Neural progenitor cell (in vitro differentiated cells): ENCODE data around the gene C1QL4. TPM values are rescaled to one million over a fixed set of nuclear protein-coding genes. Genes with fewer than 3 reads are reported as not detected.

ENCODE experiments used
- DNase-seq: peaks from one replicate; pipeline ENCODE4 v3.0.0-alpha.2; 2016; ENCODE audit warnings: low spot score
- H2AFZ ChIP-seq: fragments of 200-600 bp; sonication (generic); replicated peaks from 2 replicates; pipeline ENCODE4 v1.6.1; 2016; ENCODE audit warnings: antibody characterized with exemption
- H3F3A ChIP-seq: fragments of 200-600 bp; sonication (generic); 2 replicates; pipeline ENCODE4 v1.6.1; 2016; ENCODE audit warnings: antibody characterized with exemption, low read depth
- H3K27ac ChIP-seq: fragments of 200-600 bp; sonication (generic); 2 replicates; pipeline ENCODE4 v1.5.1; 2016; ENCODE audit warnings: mild to moderate bottlenecking
- H3K27me3 ChIP-seq: fragments of 200-600 bp; sonication (generic); 2 replicates; pipeline ENCODE4 v1.6.1; 2016; ENCODE audit warnings: mild to moderate bottlenecking, moderate library complexity
- H3K36me3 ChIP-seq: fragments of 200-600 bp; sonication (generic); 2 replicates; pipeline ENCODE4 v1.5.1; 2016
- H3K4me1 ChIP-seq: fragments of 200-600 bp; sonication (generic); 2 replicates; pipeline ENCODE4 v1.6.1; 2016; ENCODE audit warnings: mixed run types
- H3K4me2 ChIP-seq: fragments of 200-600 bp; sonication (generic); 2 replicates; pipeline ENCODE4 v1.6.1; 2016
- H3K4me3 ChIP-seq: fragments of 200-600 bp; sonication (generic); 2 replicates; pipeline ENCODE4 v1.5.1; 2016
- H3K79me2 ChIP-seq: fragments of 200-600 bp; sonication (generic); 2 replicates; pipeline ENCODE4 v1.6.1; 2016; ENCODE audit warnings: low read depth
- H3K9ac ChIP-seq: fragments of 200-600 bp; sonication (generic); 2 replicates; pipeline ENCODE4 v1.6.1; 2016
- H3K9me3 ChIP-seq: fragments of 200-600 bp; sonication (generic); 2 replicates; pipeline ENCODE4 v1.5.1; 2016; ENCODE audit warnings: low read depth
- H4K20me1 ChIP-seq: fragments of 200-600 bp; sonication (generic); 2 replicates; pipeline ENCODE4 v1.6.1; 2016; ENCODE audit warnings: low read depth
- H3K27ac Mint-ChIP-seq: 3 replicates; pipeline ENCODE4 v1.8.0; 2021; ENCODE audit warnings: mixed read lengths
- H3K27me3 Mint-ChIP-seq: 2 replicates; pipeline ENCODE4 v1.8.0; 2022; ENCODE audit warnings: low read depth, mild to moderate bottlenecking, inconsistent platforms, moderate library complexity, mixed read lengths; ENCODE audit not compliant: insufficient read depth
- H3K36me3 Mint-ChIP-seq: 3 replicates; pipeline ENCODE4 v1.8.0; 2021; ENCODE audit warnings: mixed read lengths
- H3K4me1 Mint-ChIP-seq: 3 replicates; pipeline ENCODE4 v1.8.0; 2021; ENCODE audit warnings: mixed read lengths
- H3K4me3 Mint-ChIP-seq: 3 replicates; pipeline ENCODE4 v1.8.0; 2021; ENCODE audit warnings: mild to moderate bottlenecking, moderate library complexity, mixed read lengths
- H3K9me3 Mint-ChIP-seq: 3 replicates; pipeline ENCODE4 v1.8.0; 2020; ENCODE audit warnings: mixed read lengths
- EZH2 ChIP-seq: fragments of 200-600 bp; sonication (generic); IDR thresholded peaks from 2 replicates; pipeline ENCODE4 v1.6.1; 2017; ENCODE audit warnings: antibody characterized with exemption, mild to moderate bottlenecking, moderate library complexity
- EZH2phosphoT487 ChIP-seq: fragments of 200-600 bp; sonication (generic); IDR thresholded peaks from 2 replicates; pipeline ENCODE4 v1.6.1; 2017; ENCODE audit warnings: antibody characterized with exemption
- total RNA-seq: library from RNA; depleted of rRNA; stranded (reverse); fragments of >200 nt; gene quantifications from 2 replicates; pipeline ENCODE4 v1.2.3, GENCODE V29; 2015; ENCODE audit warnings: low replicate concordance
- TF ChIP-seq, protein P1 (sequence below): fragments of 200-600 bp; sonication (generic); IDR thresholded peaks from 2 replicates; pipeline ENCODE4 v1.5.1; 2017; ENCODE audit warnings: antibody characterized with exemption, mild to moderate bottlenecking

Gene C1QL4
- total RNA-seq, 1 donor from 2014 or later = 0.84 TPM

DNA sequence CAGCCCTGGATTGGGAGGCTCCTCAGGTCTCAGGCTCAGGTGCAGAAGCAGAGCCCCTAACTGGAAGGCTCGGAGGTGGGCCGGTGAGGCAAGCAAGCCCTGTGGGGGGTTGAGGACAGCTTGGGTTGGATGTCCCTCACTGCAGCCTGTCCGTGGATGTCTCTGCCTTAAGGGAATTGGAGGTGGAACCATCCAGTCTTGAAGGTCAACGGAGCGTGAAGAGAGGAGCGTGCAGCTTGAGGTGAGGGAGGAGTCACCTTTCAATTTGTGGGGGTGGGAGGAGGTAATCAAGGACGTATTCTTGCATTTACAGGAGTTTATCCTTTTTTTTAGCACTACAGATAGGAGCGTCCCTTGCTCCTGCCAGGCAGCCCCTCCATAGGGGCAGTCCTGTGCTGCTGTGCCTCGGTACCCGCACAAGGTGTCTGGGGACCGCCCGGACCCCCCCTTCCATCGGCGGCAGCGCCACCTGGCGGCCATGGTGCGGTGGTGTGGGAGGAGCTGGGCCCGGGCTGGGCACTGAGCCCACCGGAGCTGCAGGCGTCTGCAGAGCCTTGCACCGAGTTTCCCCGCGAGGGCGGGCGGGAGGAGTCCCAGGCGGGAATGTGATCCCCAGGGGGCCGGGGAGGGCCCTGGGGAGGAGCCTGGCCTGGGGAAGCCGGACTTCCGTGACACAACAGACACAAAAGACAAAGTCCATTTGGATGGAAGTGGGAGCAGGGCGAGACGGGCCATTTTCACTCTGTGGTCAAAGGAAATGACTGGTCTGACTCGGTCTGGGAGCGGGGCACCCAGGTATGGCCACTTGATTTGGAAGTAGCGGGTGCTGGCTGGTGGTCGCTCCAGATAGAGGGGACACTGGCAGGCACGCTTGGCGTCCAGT, 10.6 kb upstream of the C1QL4 start:
- H2AFZ ChIP-seq = peak overlapping the region; percentile 72
- peak overlapping the region; percentile 48 for H3K4me3 ChIP-seq
- Mint-ChIP-seq H3K27ac (no peak overlapping the region), H3K4me3 (peak overlapping the region; percentile 85), H3K27me3 (peaks cover 52% of the 10 kb centered on the region), H3K4me1 (peaks cover 27% of the 10 kb centered on the region), H3K9me3 (peaks cover 2% of the 10 kb centered on the region), H3K36me3 (no peaks in the 10 kb centered on the region)
- H3K4me1 ChIP-seq = peaks cover 34% of the 10 kb centered on the region
- peaks cover 32% of the 10 kb centered on the region for H3F3A ChIP-seq
- TF ChIP-seq EZH2phosphoT487 = no peak
- TF ChIP-seq, protein P1, sequence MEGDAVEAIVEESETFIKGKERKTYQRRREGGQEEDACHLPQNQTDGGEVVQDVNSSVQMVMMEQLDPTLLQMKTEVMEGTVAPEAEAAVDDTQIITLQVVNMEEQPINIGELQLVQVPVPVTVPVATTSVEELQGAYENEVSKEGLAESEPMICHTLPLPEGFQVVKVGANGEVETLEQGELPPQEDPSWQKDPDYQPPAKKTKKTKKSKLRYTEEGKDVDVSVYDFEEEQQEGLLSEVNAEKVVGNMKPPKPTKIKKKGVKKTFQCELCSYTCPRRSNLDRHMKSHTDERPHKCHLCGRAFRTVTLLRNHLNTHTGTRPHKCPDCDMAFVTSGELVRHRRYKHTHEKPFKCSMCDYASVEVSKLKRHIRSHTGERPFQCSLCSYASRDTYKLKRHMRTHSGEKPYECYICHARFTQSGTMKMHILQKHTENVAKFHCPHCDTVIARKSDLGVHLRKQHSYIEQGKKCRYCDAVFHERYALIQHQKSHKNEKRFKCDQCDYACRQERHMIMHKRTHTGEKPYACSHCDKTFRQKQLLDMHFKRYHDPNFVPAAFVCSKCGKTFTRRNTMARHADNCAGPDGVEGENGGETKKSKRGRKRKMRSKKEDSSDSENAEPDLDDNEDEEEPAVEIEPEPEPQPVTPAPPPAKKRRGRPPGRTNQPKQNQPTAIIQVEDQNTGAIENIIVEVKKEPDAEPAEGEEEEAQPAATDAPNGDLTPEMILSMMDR = peak; percentile 99
- peak; percentile 69 for TF ChIP-seq EZH2
- H3K4me2 ChIP-seq = peak overlapping the region; percentile 88
- H3K36me3 ChIP-seq = no peaks in the 10 kb centered on the region
- H3K27ac ChIP-seq = no peak overlapping the region
- DNase-seq = peak; percentile 90
- no peaks in the 10 kb centered on the region for H3K79me2 ChIP-seq
- H3K9ac ChIP-seq = no peak overlapping the region
- peaks cover 77% of the 10 kb centered on the region for H3K27me3 ChIP-seq
- H3K9me3 ChIP-seq = no peaks in the 10 kb centered on the region
- H4K20me1 ChIP-seq = peaks cover 41% of the 10 kb centered on the region

DNA sequence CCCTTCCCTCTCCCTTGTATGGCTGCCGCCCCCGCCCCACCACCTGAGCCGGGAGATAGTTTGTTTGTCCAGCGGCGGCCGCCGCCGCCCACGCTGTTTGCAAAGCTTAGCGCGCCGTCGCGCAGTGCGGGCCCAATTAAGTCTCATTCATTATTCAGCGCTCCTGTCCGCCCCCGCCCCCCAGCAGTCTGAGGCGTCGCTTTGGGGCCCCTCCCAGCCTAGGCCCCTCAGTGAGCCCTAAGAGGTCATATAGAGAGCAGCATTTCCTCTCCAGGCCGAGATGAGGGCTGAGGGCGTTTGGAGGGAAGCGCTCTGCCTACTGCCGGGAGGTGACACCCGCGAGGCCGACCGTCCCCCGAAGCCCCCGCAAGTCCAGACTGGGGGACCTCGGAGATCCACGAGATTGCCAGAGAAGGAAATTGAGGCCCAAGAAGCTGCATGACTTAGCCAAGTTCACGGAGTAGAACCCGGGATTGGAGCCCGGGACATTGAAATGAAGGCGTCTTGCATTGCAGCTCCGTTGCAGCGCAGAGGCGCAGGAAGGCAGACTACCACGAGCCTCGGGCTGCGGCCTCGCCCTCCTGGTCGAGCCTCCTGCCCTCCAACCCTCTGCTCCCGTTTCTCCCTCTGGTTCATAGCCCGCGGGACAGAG, 9.8 kb upstream of the C1QL4 start, which contains the start of gene DNAJC22:
TSS of gene DNAJC22 (plus strand) at position 230 of the 652 bp plus-strand sequence. CDS start 1,985 bp downstream, outside the sequence.
- peaks cover 37% of the 10 kb centered on the region for H3K4me1 ChIP-seq
- Mint-ChIP-seq H3K9me3 (peaks cover 2% of the 10 kb centered on the region), H3K4me3 (peak within 1 kb of the TSS; percentile 85), H3K27ac (no peak within 1 kb of the TSS), H3K27me3 (peaks cover 51% of the 10 kb centered on the region), H3K36me3 (no peaks in the 10 kb centered on the region), H3K4me1 (peaks cover 28% of the 10 kb centered on the region)
- H4K20me1 ChIP-seq = peaks cover 41% of the 10 kb centered on the region
- H3F3A ChIP-seq = peaks cover 38% of the 10 kb centered on the region
- H3K4me2 ChIP-seq = peak within 1 kb of the TSS; percentile 88
- TF ChIP-seq EZH2phosphoT487 (peak; percentile 98), EZH2 (peak; percentile 98)
- TF ChIP-seq, protein P1 = no peak
- no peaks in the 10 kb centered on the region for H3K79me2 ChIP-seq
- H3K4me3 ChIP-seq = peak within 1 kb of the TSS; percentile 48
- H3K36me3 ChIP-seq = no peaks in the 10 kb centered on the region
- peaks cover 85% of the 10 kb centered on the region for H3K27me3 ChIP-seq
- H3K9me3 ChIP-seq = no peaks in the 10 kb centered on the region
- H3K27ac ChIP-seq = no peak within 1 kb of the TSS
- DNase-seq = peak; percentile 74
- H3K9ac ChIP-seq = no peak within 1 kb of the TSS
- peak within 1 kb of the TSS; percentile 72 for H2AFZ ChIP-seq

DNA sequence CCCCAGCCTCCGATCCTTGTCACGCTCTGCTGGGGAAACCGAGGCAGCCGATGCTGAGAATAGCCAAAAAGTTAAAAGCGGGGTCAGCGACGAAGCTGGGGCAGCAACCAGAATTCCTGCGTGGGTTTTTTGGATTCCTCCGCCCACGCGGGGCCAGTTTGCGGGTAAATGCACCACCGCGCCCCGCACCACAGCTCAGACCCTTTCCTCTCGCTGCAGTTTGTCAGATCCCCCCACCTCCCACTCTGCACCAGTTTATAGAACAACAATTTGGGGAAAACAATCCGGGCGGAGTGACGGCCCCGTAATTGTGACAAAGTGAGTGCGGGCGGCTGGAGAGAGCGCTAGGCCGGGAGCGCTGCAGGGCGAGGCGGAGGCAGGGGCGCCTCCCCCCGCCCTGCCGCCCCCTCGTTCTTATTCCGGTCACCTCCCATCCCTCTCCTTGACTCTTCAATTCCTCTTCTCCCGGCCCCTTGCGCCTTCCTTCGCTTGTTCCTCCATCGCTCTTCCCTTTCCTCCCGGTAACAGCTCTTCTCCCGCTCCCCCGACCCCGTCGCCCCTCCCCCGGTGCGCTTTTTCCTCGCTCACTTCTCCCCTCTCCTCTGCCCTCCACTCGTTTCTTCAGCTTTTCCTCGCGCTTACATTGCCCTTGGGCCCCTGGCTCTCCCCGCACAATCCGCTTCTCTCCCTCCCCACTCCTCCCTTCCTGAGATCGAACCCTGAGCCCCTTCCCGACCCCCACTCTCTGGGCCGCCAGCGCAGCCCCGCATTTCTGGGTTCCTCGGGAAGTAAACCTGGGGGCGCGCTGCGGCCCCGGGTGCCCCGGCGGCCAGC, 9.1 kb upstream of the C1QL4 start:
- no peaks in the 10 kb centered on the region for H3K36me3 Mint-ChIP-seq
- TF ChIP-seq, protein P1 = no peak
- TF ChIP-seq EZH2phosphoT487 (no peak), EZH2 (peak; percentile 99)
- peak overlapping the region; percentile 51 for H2AFZ ChIP-seq
- no peak overlapping the region for H3K9ac ChIP-seq
- peaks cover 44% of the 10 kb centered on the region for H3K4me1 ChIP-seq
- peaks cover 2% of the 10 kb centered on the region for H3K9me3 Mint-ChIP-seq
- no peaks in the 10 kb centered on the region for H3K9me3 ChIP-seq
- peak overlapping the region; percentile 85 for H3K4me3 Mint-ChIP-seq
- H3K4me3 ChIP-seq = peak overlapping the region; percentile 48
- H3K4me1 Mint-ChIP-seq = peaks cover 28% of the 10 kb centered on the region
- peaks cover 55% of the 10 kb centered on the region for H3K27me3 Mint-ChIP-seq
- no peaks in the 10 kb centered on the region for H3K36me3 ChIP-seq
- H4K20me1 ChIP-seq = peaks cover 41% of the 10 kb centered on the region
- no peak overlapping the region for H3K27ac ChIP-seq
- H3F3A ChIP-seq = peaks cover 46% of the 10 kb centered on the region
- no peak overlapping the region for H3K27ac Mint-ChIP-seq
- peak overlapping the region; percentile 88 for H3K4me2 ChIP-seq
- no peaks in the 10 kb centered on the region for H3K79me2 ChIP-seq
- peaks cover 92% of the 10 kb centered on the region for H3K27me3 ChIP-seq
- DNase-seq = no peak
